GM23338 (cell line): Measurements from ENCODE around the gene HS3ST1.

Source experiments
- CREB1 ChIP-seq: fragments of 250-450 bp; sonication (Bioruptor Pico); IDR thresholded peaks from 2 replicates; pipeline ENCODE4 v1.5.0; 2020; ENCODE audit warnings: low read depth, mild to moderate bottlenecking, moderate library complexity
- EZH2 ChIP-seq: fragments of 200-600 bp; sonication (generic); IDR thresholded peaks from one replicate; pipeline ENCODE4 v1.8.0; 2017; ENCODE audit warnings: antibody characterized with exemption, mild to moderate bottlenecking, low read depth; ENCODE audit not compliant: unreplicated experiment
- EZH2phosphoT487 ChIP-seq: fragments of 200-600 bp; sonication (generic); IDR thresholded peaks from one replicate; pipeline ENCODE4 v1.8.1; 2018; ENCODE audit warnings: antibody characterized with exemption; ENCODE audit not compliant: unreplicated experiment
- JUNB ChIP-seq: IDR thresholded peaks from one replicate; pipeline ENCODE4 v1.6.1; 2016; ENCODE audit warnings: antibody characterized with exemption; ENCODE audit not compliant: unreplicated experiment
- NANOG ChIP-seq: IDR thresholded peaks from 2 replicates; pipeline ENCODE4 v1.6.1; 2016; ENCODE audit warnings: antibody characterized with exemption, borderline replicate concordance
- POLR2AphosphoS5 ChIP-seq: IDR thresholded peaks from 2 replicates; pipeline ENCODE4 v1.6.1; 2016; ENCODE audit warnings: antibody characterized with exemption, low read depth
- STAT1 ChIP-seq: IDR thresholded peaks from one replicate; pipeline ENCODE4 v1.6.1; 2016; ENCODE audit warnings: antibody characterized with exemption; ENCODE audit not compliant: unreplicated experiment
- ZNF114 ChIP-seq: fragments of 250-450 bp; sonication (Bioruptor Pico); IDR thresholded peaks from 2 replicates; pipeline ENCODE4 v1.5.0; 2020; ENCODE audit warnings: mild to moderate bottlenecking, moderate library complexity
- ZNF331 ChIP-seq: fragments of 250-450 bp; sonication (Bioruptor Pico); IDR thresholded peaks from 2 replicates; pipeline ENCODE4 v1.5.0; 2020; ENCODE audit warnings: low read depth, mild to moderate bottlenecking, moderate library complexity
- TF ChIP-seq, protein P1 (sequence below), 2 experiments: fragments of 200-600 bp in 1 of 2; sonication (generic) in 1 of 2; conservative IDR thresholded peaks; 2 replicates each; pipeline versions ENCODE4 v1.5.1 to v1.6.1; 2016 to 2017; ENCODE audit warnings: antibody characterized with exemption in 2 of 2, low read depth in 2 of 2, mild to moderate bottlenecking in 2 of 2, moderate library complexity in 1 of 2
- TF ChIP-seq, protein P2 (sequence below): IDR thresholded peaks from 2 replicates; pipeline ENCODE4 v1.6.1; 2016; ENCODE audit warnings: antibody characterized with exemption
- TF ChIP-seq, protein P3 (sequence below): IDR thresholded peaks from one replicate; pipeline ENCODE4 v1.6.1; 2018; ENCODE audit warnings: antibody characterized with exemption; ENCODE audit not compliant: unreplicated experiment

DNA sequence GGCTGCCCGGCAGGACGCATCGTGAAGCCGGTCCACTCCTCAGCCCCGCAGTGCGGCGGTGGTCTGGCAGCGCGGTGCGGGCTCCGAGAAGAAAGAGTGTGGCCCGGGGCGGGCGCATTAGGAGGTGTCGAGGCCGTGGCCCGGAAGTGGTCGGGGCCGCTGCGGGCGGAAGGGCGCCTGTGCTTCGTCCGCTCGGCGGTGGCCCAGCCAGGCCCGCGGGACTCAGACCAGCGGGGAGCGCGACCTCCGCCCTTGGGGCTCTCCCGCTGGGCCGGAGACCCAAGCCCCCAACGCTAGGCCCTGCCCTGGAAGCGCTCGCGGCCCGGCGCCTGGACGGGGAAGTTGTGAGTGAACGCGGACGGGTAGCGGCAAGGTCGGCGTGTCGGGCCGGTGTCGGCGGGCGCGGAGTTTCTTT is 60.0 kb downstream of the HS3ST1 start:
- TF ChIP-seq, protein P1, sequence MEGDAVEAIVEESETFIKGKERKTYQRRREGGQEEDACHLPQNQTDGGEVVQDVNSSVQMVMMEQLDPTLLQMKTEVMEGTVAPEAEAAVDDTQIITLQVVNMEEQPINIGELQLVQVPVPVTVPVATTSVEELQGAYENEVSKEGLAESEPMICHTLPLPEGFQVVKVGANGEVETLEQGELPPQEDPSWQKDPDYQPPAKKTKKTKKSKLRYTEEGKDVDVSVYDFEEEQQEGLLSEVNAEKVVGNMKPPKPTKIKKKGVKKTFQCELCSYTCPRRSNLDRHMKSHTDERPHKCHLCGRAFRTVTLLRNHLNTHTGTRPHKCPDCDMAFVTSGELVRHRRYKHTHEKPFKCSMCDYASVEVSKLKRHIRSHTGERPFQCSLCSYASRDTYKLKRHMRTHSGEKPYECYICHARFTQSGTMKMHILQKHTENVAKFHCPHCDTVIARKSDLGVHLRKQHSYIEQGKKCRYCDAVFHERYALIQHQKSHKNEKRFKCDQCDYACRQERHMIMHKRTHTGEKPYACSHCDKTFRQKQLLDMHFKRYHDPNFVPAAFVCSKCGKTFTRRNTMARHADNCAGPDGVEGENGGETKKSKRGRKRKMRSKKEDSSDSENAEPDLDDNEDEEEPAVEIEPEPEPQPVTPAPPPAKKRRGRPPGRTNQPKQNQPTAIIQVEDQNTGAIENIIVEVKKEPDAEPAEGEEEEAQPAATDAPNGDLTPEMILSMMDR (conservative IDR thresholded peaks at IDR 0.05; ENCODE audit: low read depth in 2 of 2), result no peak
- TF ChIP-seq EZH2 (no peak), JUNB (no peak), EZH2phosphoT487 (no peak), POLR2AphosphoS5 (no peak), ZNF331 (no peak), CREB1 (CRISPR knock-in tag) (no peak), ZNF114 (CRISPR knock-in tag) (no peak), NANOG (no peak), STAT1 (no peak)
- TF ChIP-seq, protein P2, sequence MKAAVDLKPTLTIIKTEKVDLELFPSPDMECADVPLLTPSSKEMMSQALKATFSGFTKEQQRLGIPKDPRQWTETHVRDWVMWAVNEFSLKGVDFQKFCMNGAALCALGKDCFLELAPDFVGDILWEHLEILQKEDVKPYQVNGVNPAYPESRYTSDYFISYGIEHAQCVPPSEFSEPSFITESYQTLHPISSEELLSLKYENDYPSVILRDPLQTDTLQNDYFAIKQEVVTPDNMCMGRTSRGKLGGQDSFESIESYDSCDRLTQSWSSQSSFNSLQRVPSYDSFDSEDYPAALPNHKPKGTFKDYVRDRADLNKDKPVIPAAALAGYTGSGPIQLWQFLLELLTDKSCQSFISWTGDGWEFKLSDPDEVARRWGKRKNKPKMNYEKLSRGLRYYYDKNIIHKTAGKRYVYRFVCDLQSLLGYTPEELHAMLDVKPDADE, result no peak
- TF ChIP-seq, protein P3, sequence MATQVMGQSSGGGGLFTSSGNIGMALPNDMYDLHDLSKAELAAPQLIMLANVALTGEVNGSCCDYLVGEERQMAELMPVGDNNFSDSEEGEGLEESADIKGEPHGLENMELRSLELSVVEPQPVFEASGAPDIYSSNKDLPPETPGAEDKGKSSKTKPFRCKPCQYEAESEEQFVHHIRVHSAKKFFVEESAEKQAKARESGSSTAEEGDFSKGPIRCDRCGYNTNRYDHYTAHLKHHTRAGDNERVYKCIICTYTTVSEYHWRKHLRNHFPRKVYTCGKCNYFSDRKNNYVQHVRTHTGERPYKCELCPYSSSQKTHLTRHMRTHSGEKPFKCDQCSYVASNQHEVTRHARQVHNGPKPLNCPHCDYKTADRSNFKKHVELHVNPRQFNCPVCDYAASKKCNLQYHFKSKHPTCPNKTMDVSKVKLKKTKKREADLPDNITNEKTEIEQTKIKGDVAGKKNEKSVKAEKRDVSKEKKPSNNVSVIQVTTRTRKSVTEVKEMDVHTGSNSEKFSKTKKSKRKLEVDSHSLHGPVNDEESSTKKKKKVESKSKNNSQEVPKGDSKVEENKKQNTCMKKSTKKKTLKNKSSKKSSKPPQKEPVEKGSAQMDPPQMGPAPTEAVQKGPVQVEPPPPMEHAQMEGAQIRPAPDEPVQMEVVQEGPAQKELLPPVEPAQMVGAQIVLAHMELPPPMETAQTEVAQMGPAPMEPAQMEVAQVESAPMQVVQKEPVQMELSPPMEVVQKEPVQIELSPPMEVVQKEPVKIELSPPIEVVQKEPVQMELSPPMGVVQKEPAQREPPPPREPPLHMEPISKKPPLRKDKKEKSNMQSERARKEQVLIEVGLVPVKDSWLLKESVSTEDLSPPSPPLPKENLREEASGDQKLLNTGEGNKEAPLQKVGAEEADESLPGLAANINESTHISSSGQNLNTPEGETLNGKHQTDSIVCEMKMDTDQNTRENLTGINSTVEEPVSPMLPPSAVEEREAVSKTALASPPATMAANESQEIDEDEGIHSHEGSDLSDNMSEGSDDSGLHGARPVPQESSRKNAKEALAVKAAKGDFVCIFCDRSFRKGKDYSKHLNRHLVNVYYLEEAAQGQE, result no peak
